ENCODE results near the gene SMPD3. TPM values are rescaled to one million over a fixed set of nuclear protein-coding genes. Genes with fewer than 3 reads are reported as not detected.

SMPD3 gene
- total and polyA plus RNA-seq, 8 donors: 0.79 to 3.7 (median 2.8) TPM

- TF ChIP-seq CTCF (IDR thresholded peaks at IDR 0.05): no peak
- no peak for ATAC-seq
- no peak for DNase-seq
- H3K27ac ChIP-seq: no peak overlapping the region
- H3K9me3 ChIP-seq: no peaks in the 10 kb centered on the region
- H3K36me3 ChIP-seq: no peaks in the 10 kb centered on the region
- intact Hi-C loops (cut with DNase I): no loop called here
- H3K4me3 ChIP-seq: no peak overlapping the region
- no peaks in the 10 kb centered on the region for H3K4me1 ChIP-seq
- H3K27me3 ChIP-seq: no peaks in the 10 kb centered on the region
Observed at GRCh38 chr16:68487669-68488068, 39.4 kb upstream of the SMPD3 start.

GRCh38 chr16:68487203-68487514, 38.9 kb upstream of the SMPD3 start:
- DNase-seq (no peak), ATAC-seq (no peak)

GRCh38 chr16:68486502-68487202, 38.3 kb upstream of the SMPD3 start:
- TF ChIP-seq CTCF (IDR thresholded peaks at IDR 0.05): no peak
- H3K27me3 ChIP-seq: no peaks in the 10 kb centered on the region
- H3K4me1 ChIP-seq: no peaks in the 10 kb centered on the region
- no peak overlapping the region for H3K4me3 ChIP-seq
- no peaks in the 10 kb centered on the region for H3K9me3 ChIP-seq
- ATAC-seq (no peak), DNase-seq (no peak)
- H3K27ac ChIP-seq: no peak overlapping the region
- intact Hi-C loops (cut with DNase I): no loop called here
- H3K36me3 ChIP-seq: no peaks in the 10 kb centered on the region

More at GRCh38 chr16:68487203-68487514, 38.9 kb upstream of the SMPD3 start:
- Histone ChIP-seq H3K9me3 (no peaks in the 10 kb centered on the region), H3K4me3 (no peak overlapping the region), H3K27me3 (no peaks in the 10 kb centered on the region), H3K4me1 (no peaks in the 10 kb centered on the region), H3K27ac (no peak overlapping the region), H3K36me3 (no peaks in the 10 kb centered on the region)
- intact Hi-C loops (cut with DNase I): no loop called here
- no peak for TF ChIP-seq CTCF (IDR thresholded peaks at IDR 0.05)

- no peak for TF ChIP-seq CTCF (IDR thresholded peaks at IDR 0.05)
- Histone ChIP-seq H3K27me3 (no peaks in the 10 kb centered on the region), H3K36me3 (no peaks in the 10 kb centered on the region), H3K9me3 (no peaks in the 10 kb centered on the region), H3K4me1 (peaks cover 0 to 28% of the 10 kb centered on the region in 2 donors), H3K27ac (no peak overlapping the region), H3K4me3 (no peak overlapping the region)
- intact Hi-C loops (cut with DNase I): no loop called here
- ATAC-seq (peak; percentile 21), DNase-seq (no peak)
Observed at GRCh38 chr16:68481636-68482035, 33.3 kb upstream of the SMPD3 start.

- ATAC-seq (no peak), DNase-seq (no peak)
- Histone ChIP-seq H3K4me3 (no peak overlapping the region), H3K4me1 (peaks cover 0 to 28% of the 10 kb centered on the region in 2 donors), H3K27ac (no peak overlapping the region), H3K9me3 (no peaks in the 10 kb centered on the region), H3K36me3 (no peaks in the 10 kb centered on the region), H3K27me3 (no peaks in the 10 kb centered on the region)
- TF ChIP-seq CTCF (IDR thresholded peaks at IDR 0.05): no peak
- intact Hi-C loops (cut with DNase I): no loop called here
Observed at GRCh38 chr16:68480084-68480995, 32.0 kb upstream of the SMPD3 start.
